Lower lobe of right lung (tissue), 2 donors: ENCODE data around the gene KRTAP7-1. TPM values are rescaled to one million over a fixed set of nuclear protein-coding genes. Genes with fewer than 3 reads are reported as not detected.

Source experiments
- ATAC-seq, 2 donors: fragments of 200-7000 bp; cut with Tn5 transposase; one replicate each; pipeline ENCODE4 v1.9.1; 2020 to 2022; ENCODE audit warnings: mild to moderate bottlenecking in 2 of 2, moderate library complexity in 2 of 2
- DNase-seq: peaks from one replicate; pipeline ENCODE4 v3.0.0-alpha.2; 2020
- H3K27ac ChIP-seq: fragments of 200-600 bp; one replicate; pipeline ENCODE4 v1.8.0; 2022
- H3K27me3 ChIP-seq: fragments of 200-600 bp; one replicate; pipeline ENCODE4 v1.8.0; 2022; ENCODE audit warnings: low read depth
- H3K36me3 ChIP-seq: fragments of 200-600 bp; one replicate; pipeline ENCODE4 v1.8.0; 2022; ENCODE audit warnings: mild to moderate bottlenecking
- H3K4me1 ChIP-seq: fragments of 200-600 bp; one replicate; pipeline ENCODE4 v1.8.0; 2022
- H3K4me3 ChIP-seq: fragments of 200-600 bp; one replicate; pipeline ENCODE4 v1.8.0; 2022; ENCODE audit warnings: mild to moderate bottlenecking
- H3K9me3 ChIP-seq: fragments of 200-600 bp; one replicate; pipeline ENCODE4 v1.8.0; 2022
- intact Hi-C: fragments of 100-400 bp; cut with DNase I; formaldehyde crosslinking; loops from one replicate; pipeline ENCODE4 v1.11.0; 2022
- long read RNA-seq: library from polyadenylated mRNA; unstranded; transcript quantifications from one replicate; pipeline ENCODE4 v2.0.0, GENCODE V29; 2021
- total RNA-seq: library from RNA; stranded (reverse); fragmentation: NEBNext Ultra II Directional; extraction: Animal tissue kit (Norgen Biotek cat#: 25700); gene quantifications from one replicate; pipeline ENCODE4 v1.2.1, GENCODE V29; 2021
- TF ChIP-seq, protein P1 (sequence below): fragments of 200-600 bp; IDR thresholded peaks from one replicate; pipeline ENCODE4 v1.8.0; 2022; ENCODE audit warnings: antibody characterized with exemption, mild to moderate bottlenecking
- donor health status: DM: no; HTN: yes; CAD: no; lungs with severe emphysema.

The KRTAP7-1 gene, protein sequence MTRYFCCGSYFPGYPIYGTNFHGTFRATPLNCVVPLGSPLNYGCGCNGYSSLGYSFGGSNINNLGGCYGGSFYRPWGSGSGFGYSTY
- not detected for total RNA-seq
- long read RNA-seq: 0 reads

- Histone ChIP-seq H3K4me3 (no peak within 1 kb of the TSS), H3K9me3 (peaks cover 10% of the 10 kb centered on the region), H3K36me3 (no peaks in the 10 kb centered on the region), H3K4me1 (no peaks in the 10 kb centered on the region), H3K27ac (no peak within 1 kb of the TSS), H3K27me3 (no peaks in the 10 kb centered on the region)
- TF ChIP-seq, protein P1, sequence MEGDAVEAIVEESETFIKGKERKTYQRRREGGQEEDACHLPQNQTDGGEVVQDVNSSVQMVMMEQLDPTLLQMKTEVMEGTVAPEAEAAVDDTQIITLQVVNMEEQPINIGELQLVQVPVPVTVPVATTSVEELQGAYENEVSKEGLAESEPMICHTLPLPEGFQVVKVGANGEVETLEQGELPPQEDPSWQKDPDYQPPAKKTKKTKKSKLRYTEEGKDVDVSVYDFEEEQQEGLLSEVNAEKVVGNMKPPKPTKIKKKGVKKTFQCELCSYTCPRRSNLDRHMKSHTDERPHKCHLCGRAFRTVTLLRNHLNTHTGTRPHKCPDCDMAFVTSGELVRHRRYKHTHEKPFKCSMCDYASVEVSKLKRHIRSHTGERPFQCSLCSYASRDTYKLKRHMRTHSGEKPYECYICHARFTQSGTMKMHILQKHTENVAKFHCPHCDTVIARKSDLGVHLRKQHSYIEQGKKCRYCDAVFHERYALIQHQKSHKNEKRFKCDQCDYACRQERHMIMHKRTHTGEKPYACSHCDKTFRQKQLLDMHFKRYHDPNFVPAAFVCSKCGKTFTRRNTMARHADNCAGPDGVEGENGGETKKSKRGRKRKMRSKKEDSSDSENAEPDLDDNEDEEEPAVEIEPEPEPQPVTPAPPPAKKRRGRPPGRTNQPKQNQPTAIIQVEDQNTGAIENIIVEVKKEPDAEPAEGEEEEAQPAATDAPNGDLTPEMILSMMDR: no peak
- DNase-seq: no peak
- ATAC-seq: no peak
- intact Hi-C loops: no loop called here
Observed at GRCh38 chr21:30829659-30830058, at the start of gene KRTAP7-1. Gene KRTAP7-1, minus strand, starts transcription at chr21:30829759. Its CDS starts 61 bp downstream, at chr21:30829698.

GRCh38 chr21:30874526-30874925, 45.0 kb upstream of the KRTAP7-1 start:
- ATAC-seq (no peak), DNase-seq (no peak)
- H3K4me1 ChIP-seq: no peaks in the 10 kb centered on the region
- no peaks in the 10 kb centered on the region for H3K9me3 ChIP-seq
- intact Hi-C loops: no loop called here
- H3K27ac ChIP-seq: no peak overlapping the region
- H3K36me3 ChIP-seq: no peaks in the 10 kb centered on the region
- H3K4me3 ChIP-seq: no peak overlapping the region
- no peaks in the 10 kb centered on the region for H3K27me3 ChIP-seq
- TF ChIP-seq, protein P1: no peak

- Histone ChIP-seq H3K4me1 (no peaks in the 10 kb centered on the region), H3K4me3 (no peak overlapping the region), H3K27ac (no peak overlapping the region), H3K36me3 (no peaks in the 10 kb centered on the region), H3K9me3 (no peaks in the 10 kb centered on the region), H3K27me3 (no peaks in the 10 kb centered on the region)
- TF ChIP-seq, protein P1: no peak
- DNase-seq: no peak
- ATAC-seq: no peak
- intact Hi-C loops: no loop called here
Observed at GRCh38 chr21:30847627-30848500, 18.3 kb upstream of the KRTAP7-1 start.

- ATAC-seq (no peak), DNase-seq (no peak)
- Histone ChIP-seq H3K4me1 (no peaks in the 10 kb centered on the region), H3K4me3 (no peak overlapping the region), H3K36me3 (no peaks in the 10 kb centered on the region), H3K27ac (no peak overlapping the region), H3K9me3 (no peaks in the 10 kb centered on the region), H3K27me3 (no peaks in the 10 kb centered on the region)
- intact Hi-C loops: no loop called here
- TF ChIP-seq, protein P1: no peak
Observed at GRCh38 chr21:30842990-30843389, 13.4 kb upstream of the KRTAP7-1 start.

- TF ChIP-seq, protein P1: no peak
Observed at GRCh38 chr21:30839304-30839703, 9.7 kb upstream of the KRTAP7-1 start.

More at GRCh38 chr21:30839304-30839703, 9.7 kb upstream of the KRTAP7-1 start:
- Histone ChIP-seq H3K4me1 (no peaks in the 10 kb centered on the region), H3K36me3 (no peaks in the 10 kb centered on the region), H3K27me3 (no peaks in the 10 kb centered on the region), H3K9me3 (no peaks in the 10 kb centered on the region), H3K27ac (no peak overlapping the region), H3K4me3 (no peak overlapping the region)
- no peak for DNase-seq
- intact Hi-C loops: no loop called here
- ATAC-seq: no peak
